Small intestine (tissue), 7 donors: ENCODE results near the gene IRX4. TPM values are rescaled to one million over a fixed set of nuclear protein-coding genes. Genes with fewer than 3 reads are reported as not detected.

Experiments
- DNase-seq, 2 donors: peaks; one replicate each; pipeline versions ENCODE4 v3.0.0 to v3.0.0-alpha.2; 2013
- FAIRE-seq: peaks from 2 replicates; lab custom pipeline; 2012; peaks lifted over from hg19 to GRCh38; lab: Jason Lieb, UNC
- H3K27ac ChIP-seq, 3 donors: one replicate each; pipeline ENCODE4 v1.5.1; 2013; ENCODE audit warnings: low read length in 2 of 3, mild to moderate bottlenecking in 2 of 3, control low read depth in 1 of 3, inconsistent platforms in 1 of 3, low read depth in 1 of 3, moderate library complexity in 1 of 3
- H3K27me3 ChIP-seq, 3 donors: one replicate each; pipeline ENCODE4 v1.6.1; 2013; ENCODE audit warnings: low read length in 3 of 3, inconsistent platforms in 1 of 3; ENCODE audit not compliant: control insufficient read depth in 3 of 3, insufficient read depth in 3 of 3
- H3K36me3 ChIP-seq, 3 donors: one replicate each; pipeline ENCODE4 v1.6.1; 2013; ENCODE audit warnings: low read length in 3 of 3, inconsistent platforms in 1 of 3, low read depth in 1 of 3, mild to moderate bottlenecking in 1 of 3, moderate library complexity in 1 of 3; ENCODE audit not compliant: control insufficient read depth in 3 of 3, insufficient read depth in 2 of 3
- H3K4me1 ChIP-seq, 3 donors: one replicate each; pipeline ENCODE4 v1.6.1; 2013; ENCODE audit warnings: low read length in 2 of 3, inconsistent platforms in 1 of 3, low read depth in 1 of 3, mild to moderate bottlenecking in 1 of 3, moderate library complexity in 1 of 3; ENCODE audit not compliant: control insufficient read depth in 3 of 3, insufficient read depth in 2 of 3
- H3K4me3 ChIP-seq, 3 donors: one replicate each; pipeline ENCODE4 v1.5.1; 2013; ENCODE audit warnings: low read length in 3 of 3, control low read depth in 1 of 3, inconsistent platforms in 1 of 3, low read depth in 1 of 3, mild to moderate bottlenecking in 1 of 3, moderate library complexity in 1 of 3
- H3K9me3 ChIP-seq, 2 donors: one replicate each; pipeline ENCODE4 v1.6.1; 2013; ENCODE audit warnings: low read depth in 1 of 2, low read length in 1 of 2; ENCODE audit not compliant: control insufficient read depth in 2 of 2, insufficient read depth in 1 of 2
- WGBS, 3 donors: extraction: QIAGEN DNeasy Blood & Tissue Kit; methylation state at CpG; one replicate each; pipeline ENCODE4 v1.1.7; 2013; 5-methylcytosine and 5-hydroxymethylcytosine counted together
- polyA plus RNA-seq, 4 donors: library from polyadenylated mRNA; stranded (reverse) in 3 of 4; unstranded in 1 of 4; fragments of 200-250 nt in 3 of 4; fragments of 120-200 nt in 1 of 4; gene quantifications; one replicate each; pipeline versions ENCODE4 v1.2.1 to v1.2.3, GENCODE V29; 2013
- donor health status: healthy with polysubstance abuse.
- donor health status: control.
- donor health status: control.
- donor health status: Bipolar disorder and iron deficiency.
- donor health status: healthy.

IRX4 gene
- polyA plus RNA-seq, 4 donors = 0.03 TPM; not detected in 3

DNA sequence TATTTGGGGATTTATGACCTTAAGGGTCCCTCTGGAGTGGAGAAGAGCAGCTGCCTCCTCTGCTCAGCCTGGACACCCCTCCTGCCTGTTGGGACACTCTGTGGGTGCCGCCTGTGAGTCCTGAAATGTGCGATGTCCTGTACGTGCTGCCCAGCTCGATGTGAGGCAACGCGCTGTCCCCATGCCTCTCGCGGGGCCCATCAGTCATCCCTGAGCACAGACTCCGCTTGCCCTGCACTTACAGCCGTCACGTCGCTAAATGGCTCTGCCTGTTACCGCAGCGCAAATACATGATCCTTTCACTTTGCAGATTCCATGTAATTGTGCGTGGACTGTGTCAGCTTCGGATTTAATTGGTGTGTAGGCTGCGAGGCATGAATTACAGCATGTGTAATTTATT lies 27.1 kb downstream of the IRX4 start:
- WGBS, 3 donors = 77 to 85% (median 79%) methylated on average over 16 to 17 of the region's 17 CpGs
- no peaks in the 10 kb centered on the region for H3K9me3 ChIP-seq
- H3K27me3 ChIP-seq = peaks cover 0 to 49% (median 21%) of the 10 kb centered on the region in 3 donors
- no peaks in the 10 kb centered on the region for H3K36me3 ChIP-seq
- FAIRE-seq (no peak), DNase-seq (no peak)
- no peaks in the 10 kb centered on the region for H3K4me1 ChIP-seq
- H3K27ac ChIP-seq = no peak overlapping the region
- H3K4me3 ChIP-seq = no peak overlapping the region

DNA sequence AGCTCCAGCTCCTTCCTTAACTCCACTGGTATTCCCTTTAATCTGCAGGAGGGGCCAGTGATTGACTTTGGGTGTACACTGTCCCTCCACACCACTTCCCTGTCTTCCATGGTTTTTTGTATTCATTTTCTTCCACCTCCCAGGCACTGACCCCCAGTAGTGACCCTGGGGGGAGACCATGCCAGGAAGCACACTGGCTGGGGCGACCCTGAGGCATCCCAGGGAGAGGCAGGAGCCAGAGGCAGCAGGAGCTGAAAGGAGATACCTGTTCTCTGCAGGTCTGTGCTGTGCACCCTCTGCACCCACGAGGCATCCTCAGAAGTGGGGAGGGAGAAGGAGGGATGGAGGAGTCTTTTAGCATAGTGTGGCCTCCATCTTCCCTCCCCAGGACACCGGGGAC lies 27.6 kb downstream of the IRX4 start:
- FAIRE-seq (no peak), DNase-seq (no peak)
- no peaks in the 10 kb centered on the region for H3K9me3 ChIP-seq
- peaks cover 0 to 54% (median 25%) of the 10 kb centered on the region in 3 donors for H3K27me3 ChIP-seq
- no peaks in the 10 kb centered on the region for H3K4me1 ChIP-seq
- no peaks in the 10 kb centered on the region for H3K36me3 ChIP-seq
- H3K4me3 ChIP-seq = no peak overlapping the region
- 18 to 42% (median 35%) methylated on average over 3 of the region's 3 CpGs for WGBS, 3 donors
- no peak overlapping the region for H3K27ac ChIP-seq

DNA sequence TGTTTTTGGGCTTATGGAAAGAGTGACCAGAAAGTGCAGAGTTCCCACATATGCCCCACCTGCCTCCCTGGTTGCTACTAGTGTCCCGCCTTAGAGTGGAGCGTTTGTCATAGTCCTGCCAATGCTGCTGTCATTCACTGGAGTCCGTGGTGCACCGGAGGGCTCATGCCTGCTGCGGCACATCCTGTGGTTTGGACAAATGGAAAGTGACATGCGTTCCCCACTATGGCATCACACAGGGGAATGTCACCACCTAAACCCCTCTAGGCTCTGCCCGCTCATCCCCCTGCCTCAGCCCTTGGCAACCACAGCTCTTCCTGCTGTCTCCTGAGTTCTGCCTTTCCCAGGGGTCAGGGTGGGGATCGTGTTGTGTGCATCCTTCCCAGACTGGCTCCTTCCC lies 29.2 kb downstream of the IRX4 start:
- whole genome bisulfite sequencing, 3 donors = 69 to 74% (median 71%) methylated on average over 8 of the region's 8 CpGs
- no peaks in the 10 kb centered on the region for H3K36me3 ChIP-seq
- DNase-seq (no peak), FAIRE-seq (no peak)
- no peaks in the 10 kb centered on the region for H3K9me3 ChIP-seq
- no peak overlapping the region for H3K27ac ChIP-seq
- no peaks in the 10 kb centered on the region for H3K4me1 ChIP-seq
- H3K27me3 ChIP-seq = peaks cover 0 to 63% (median 31%) of the 10 kb centered on the region in 3 donors
- H3K4me3 ChIP-seq = no peak overlapping the region

DNA sequence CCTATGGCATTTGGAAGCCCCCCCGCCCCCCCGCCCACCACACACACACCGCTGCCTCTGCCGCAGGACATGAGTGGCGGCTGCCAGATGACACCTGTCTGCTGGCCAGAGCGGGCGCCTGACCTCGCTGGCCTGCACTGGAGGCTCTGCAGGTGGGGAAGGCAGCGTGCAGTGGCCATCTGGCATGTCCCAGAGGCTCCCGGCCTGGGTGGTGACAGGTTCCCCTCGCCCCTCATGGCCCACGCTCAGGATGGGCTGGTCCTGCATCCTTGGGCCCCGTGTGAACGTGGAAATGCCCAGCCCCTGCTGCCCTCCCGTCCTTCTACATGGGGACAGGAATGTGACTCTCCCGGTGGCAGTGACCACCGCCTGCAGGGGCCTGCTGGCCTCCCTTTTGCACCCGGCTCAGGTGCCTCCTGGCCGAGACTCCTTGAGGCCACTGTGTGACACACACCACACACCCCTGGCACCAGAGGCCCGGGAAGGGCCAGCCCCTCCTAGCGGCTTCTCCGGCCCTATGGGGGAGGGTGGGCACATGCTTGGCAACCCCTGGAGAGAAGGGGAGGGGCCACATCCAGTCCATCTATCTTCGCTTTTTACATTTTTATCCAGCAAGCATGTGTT lies 30.3 kb downstream of the IRX4 start:
- no peaks in the 10 kb centered on the region for H3K4me1 ChIP-seq
- peaks cover 0 to 64% (median 34%) of the 10 kb centered on the region in 3 donors for H3K27me3 ChIP-seq
- FAIRE-seq (no peak), DNase-seq (no peak)
- no peak overlapping the region for H3K27ac ChIP-seq
- H3K36me3 ChIP-seq = no peaks in the 10 kb centered on the region
- 62 to 70% (median 70%) methylated on average over 22 to 23 of the region's 23 CpGs for WGBS, 3 donors
- H3K9me3 ChIP-seq = no peaks in the 10 kb centered on the region
- H3K4me3 ChIP-seq = no peak overlapping the region

DNA sequence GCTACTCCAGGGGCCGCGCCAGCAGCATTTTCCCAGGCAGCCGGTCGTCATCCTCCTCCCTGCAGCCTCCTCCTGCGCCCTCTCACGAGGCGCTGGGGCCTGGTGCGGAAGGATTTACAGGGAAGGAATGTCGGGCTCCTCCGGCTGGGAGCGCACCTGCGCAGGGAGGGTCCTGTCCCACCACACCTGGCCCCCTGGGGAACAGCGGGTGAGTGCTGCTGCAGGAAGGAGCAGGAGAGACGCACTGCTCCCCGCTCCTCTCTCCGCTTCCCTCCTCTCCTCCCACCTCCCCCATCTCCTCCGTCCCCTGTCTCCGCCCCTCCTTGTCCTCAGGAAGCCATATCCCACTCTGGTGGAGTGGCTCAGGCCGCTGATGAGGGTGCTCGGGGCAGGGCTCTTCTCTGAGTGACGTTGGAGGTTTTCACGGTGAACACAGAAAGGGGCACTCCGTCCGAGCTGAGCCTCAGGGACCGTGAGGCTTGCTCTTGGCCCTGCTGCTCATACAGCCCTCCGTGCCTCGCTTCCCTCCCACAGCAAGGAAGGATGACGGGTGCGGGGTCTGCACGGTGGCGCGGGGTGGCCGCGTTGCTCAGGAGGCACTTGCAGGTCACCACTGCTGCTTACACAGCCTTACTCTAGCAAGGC lies 31.3 kb downstream of the IRX4 start:
- no peak for FAIRE-seq
- 8 to 17% (median 16%) methylated on average over 29 to 34 of the region's 34 CpGs for WGBS, 3 donors
- no peak overlapping the region for H3K27ac ChIP-seq
- H3K36me3 ChIP-seq = no peaks in the 10 kb centered on the region
- H3K27me3 ChIP-seq = peaks cover 0 to 58% (median 34%) of the 10 kb centered on the region in 3 donors
- DNase-seq = no peak
- no peak overlapping the region for H3K4me3 ChIP-seq
- no peaks in the 10 kb centered on the region for H3K9me3 ChIP-seq
- H3K4me1 ChIP-seq = no peaks in the 10 kb centered on the region

DNA sequence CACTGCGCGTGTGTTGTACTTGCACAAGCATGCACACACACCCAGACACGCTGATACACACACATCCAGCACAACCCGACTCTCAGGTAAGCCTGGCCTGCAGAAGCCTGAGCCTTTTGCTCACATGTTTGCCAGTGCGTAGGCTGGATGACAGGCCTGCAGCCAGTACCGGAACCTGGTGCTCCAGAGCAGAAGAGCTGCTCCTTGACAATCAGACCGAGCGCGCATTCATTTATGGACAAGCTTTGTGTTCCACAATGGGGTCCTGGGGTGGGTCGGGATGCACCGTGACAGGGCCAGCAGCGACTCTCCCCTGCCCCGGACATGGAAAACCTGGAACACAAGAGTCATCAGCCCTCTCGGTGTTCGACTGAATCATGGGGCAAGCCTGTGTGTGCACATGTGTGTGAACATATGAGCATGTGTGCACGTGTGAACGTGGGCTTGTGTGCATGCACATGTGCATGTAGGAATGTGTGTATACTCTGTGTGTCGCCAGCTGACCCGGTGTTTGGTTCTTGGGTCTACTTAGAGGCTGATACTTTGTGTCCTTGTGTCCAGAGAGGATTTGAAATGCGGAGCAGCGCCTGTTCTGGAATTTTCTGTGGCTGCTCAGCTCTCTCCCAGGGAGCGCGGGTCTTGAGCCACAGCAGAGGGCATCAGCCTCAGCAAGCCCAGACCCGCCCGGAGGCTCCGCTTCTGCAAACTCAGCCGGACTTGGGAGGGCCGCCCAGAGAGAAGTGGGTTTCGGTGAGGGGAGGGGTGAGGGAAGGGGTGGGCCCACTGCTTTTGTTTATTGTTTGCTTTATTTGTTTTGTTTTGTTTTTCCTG lies 32.2 kb downstream of the IRX4 start:
- Histone ChIP-seq H3K4me3 (no peak overlapping the region), H3K9me3 (no peaks in the 10 kb centered on the region), H3K27ac (no peak overlapping the region), H3K27me3 (peaks cover 0 to 50% (median 34%) of the 10 kb centered on the region in 3 donors), H3K36me3 (no peaks in the 10 kb centered on the region), H3K4me1 (no peaks in the 10 kb centered on the region)
- WGBS, 3 donors = 69 to 73% (median 71%) methylated on average over 29 of the region's 29 CpGs
- no peak for FAIRE-seq
- no peak for DNase-seq

DNA sequence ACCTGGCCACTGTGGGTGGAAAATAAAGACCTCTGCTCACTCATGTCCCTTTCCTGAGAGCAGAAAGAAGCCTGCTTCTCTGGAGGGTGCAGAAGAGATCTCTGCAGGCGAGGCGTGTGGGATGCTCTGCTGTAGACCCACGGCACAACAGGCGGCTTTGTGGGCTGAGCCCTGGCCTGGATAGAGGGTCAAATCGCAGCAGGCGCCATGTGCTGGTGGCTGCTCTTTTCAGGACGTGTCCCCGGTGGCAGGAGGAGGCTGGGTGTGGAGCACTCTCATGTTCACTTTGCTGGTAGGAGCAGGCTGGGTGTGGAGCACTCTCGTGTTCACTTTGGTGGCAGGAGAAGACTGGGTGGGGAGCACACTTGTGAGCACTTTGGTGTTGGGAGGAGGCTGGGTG lies 35.1 kb downstream of the IRX4 start:
- Histone ChIP-seq H3K9me3 (no peaks in the 10 kb centered on the region), H3K4me3 (no peak overlapping the region), H3K36me3 (no peaks in the 10 kb centered on the region), H3K27me3 (peaks cover 0 to 34% (median 24%) of the 10 kb centered on the region in 3 donors), H3K4me1 (no peaks in the 10 kb centered on the region), H3K27ac (no peak overlapping the region)
- DNase-seq (no peak), FAIRE-seq (no peak)
- WGBS, 3 donors = 70 to 80% (median 74%) methylated on average over 9 of the region's 9 CpGs

DNA sequence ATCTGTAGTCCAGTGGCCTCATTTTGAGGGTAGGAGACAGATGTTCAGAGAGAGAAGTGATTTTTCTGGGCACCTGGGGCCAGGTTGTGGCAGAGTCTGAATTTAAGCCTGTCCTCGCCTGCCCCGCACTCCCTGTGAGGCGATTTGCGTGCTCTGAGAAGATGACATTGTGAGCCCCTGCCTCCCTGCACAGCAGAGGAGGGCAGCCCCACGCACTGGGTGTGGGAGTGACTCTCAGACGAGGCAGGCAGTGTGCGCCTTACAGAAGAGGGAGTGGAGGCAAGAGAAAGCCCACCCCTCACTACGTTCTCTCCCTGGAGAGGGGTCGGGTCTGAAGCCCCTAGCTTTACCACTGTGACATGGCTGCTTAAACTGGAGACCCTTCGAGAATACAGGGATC lies 35.7 kb downstream of the IRX4 start:
- Histone ChIP-seq H3K27ac (no peak overlapping the region), H3K4me3 (no peak overlapping the region), H3K9me3 (no peaks in the 10 kb centered on the region), H3K36me3 (no peaks in the 10 kb centered on the region), H3K4me1 (no peaks in the 10 kb centered on the region), H3K27me3 (peaks cover 0 to 35% (median 20%) of the 10 kb centered on the region in 3 donors)
- DNase-seq = no peak
- FAIRE-seq = no peak
- 74 to 76% (median 74%) methylated on average over 10 of the region's 10 CpGs for WGBS, 3 donors
